ENCODE measurements around the gene MPIG6B. TPM values are rescaled to one million over a fixed set of nuclear protein-coding genes. Genes with fewer than 3 reads are reported as not detected.

MPIG6B gene
- total RNA-seq, 1 donor from 2014 or later: not detected

DNA sequence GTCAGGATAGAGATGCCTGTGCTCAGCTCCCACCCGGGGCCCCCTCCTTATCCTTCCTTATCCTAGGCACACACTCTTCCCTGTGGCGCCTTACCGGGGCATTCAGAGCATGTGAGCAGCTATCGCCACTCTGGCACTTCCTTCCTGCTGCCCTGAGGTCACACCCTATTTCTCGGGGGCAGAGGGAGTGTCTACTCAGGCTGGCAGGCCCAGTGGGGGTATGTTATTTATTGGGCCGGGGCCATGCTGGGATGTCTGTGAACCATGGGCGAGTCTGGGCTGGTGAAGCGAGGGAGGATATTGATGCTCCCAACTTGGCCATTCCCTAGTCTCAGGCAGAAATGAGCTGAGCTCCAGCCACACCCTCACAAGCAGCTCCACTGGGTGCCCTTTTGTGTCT lies 11.9 kb upstream of the MPIG6B start:
- Histone ChIP-seq H4K20me1 (ENCODE audit: low read depth) (no peaks in the 10 kb centered on the region), H3K27ac (no peak overlapping the region), H3K27me3 (no peaks in the 10 kb centered on the region), H3K9ac (no peak overlapping the region), H3K36me3 (no peaks in the 10 kb centered on the region), H3K9me3 (ENCODE audit: low read depth) (no peaks in the 10 kb centered on the region), H3K4me1 (peaks cover 25% of the 10 kb centered on the region), H2AFZ (replicated peaks) (no peak overlapping the region), H3K4me2 (no peak overlapping the region), H3F3A (ENCODE audit: low read depth) (peaks cover 21% of the 10 kb centered on the region), H3K4me3 (no peak overlapping the region), H3K79me2 (ENCODE audit: low read depth) (no peaks in the 10 kb centered on the region)
- H3K36me3 Mint-ChIP-seq: no peaks in the 10 kb centered on the region
- peaks cover 44% of the 10 kb centered on the region for H3K4me1 Mint-ChIP-seq
- no peak for DNase-seq (ENCODE audit: low spot score)
- no peaks in the 10 kb centered on the region for H3K9me3 Mint-ChIP-seq
- H3K27me3 Mint-ChIP-seq (ENCODE audit: insufficient read depth, low read depth): peaks cover 19% of the 10 kb centered on the region
- peak overlapping the region; percentile 75 for H3K4me3 Mint-ChIP-seq
- TF ChIP-seq, protein P1, sequence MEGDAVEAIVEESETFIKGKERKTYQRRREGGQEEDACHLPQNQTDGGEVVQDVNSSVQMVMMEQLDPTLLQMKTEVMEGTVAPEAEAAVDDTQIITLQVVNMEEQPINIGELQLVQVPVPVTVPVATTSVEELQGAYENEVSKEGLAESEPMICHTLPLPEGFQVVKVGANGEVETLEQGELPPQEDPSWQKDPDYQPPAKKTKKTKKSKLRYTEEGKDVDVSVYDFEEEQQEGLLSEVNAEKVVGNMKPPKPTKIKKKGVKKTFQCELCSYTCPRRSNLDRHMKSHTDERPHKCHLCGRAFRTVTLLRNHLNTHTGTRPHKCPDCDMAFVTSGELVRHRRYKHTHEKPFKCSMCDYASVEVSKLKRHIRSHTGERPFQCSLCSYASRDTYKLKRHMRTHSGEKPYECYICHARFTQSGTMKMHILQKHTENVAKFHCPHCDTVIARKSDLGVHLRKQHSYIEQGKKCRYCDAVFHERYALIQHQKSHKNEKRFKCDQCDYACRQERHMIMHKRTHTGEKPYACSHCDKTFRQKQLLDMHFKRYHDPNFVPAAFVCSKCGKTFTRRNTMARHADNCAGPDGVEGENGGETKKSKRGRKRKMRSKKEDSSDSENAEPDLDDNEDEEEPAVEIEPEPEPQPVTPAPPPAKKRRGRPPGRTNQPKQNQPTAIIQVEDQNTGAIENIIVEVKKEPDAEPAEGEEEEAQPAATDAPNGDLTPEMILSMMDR (IDR thresholded peaks at IDR 0.05): no peak
- no peak overlapping the region for H3K27ac Mint-ChIP-seq

DNA sequence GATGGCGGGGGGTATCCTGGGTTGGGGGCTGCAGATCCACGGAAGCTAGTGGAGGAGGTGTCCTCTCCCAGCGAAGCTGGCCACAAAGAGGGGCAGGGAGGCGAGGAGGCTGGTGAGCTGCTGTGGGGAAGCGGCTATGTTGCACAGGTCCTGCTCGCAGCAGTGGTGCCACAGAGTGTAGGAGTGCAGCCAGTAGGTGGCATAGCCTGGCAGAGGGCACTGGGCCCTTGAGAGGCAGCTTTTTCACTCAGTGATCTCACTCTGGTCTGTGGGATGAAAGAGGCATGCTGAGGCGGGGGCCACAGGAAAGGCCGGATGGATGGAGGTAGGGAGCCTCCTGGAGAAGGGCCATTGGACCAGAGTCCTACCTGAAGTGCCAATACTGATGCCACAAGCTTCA lies 10.9 kb upstream of the MPIG6B start:
- H3K4me1 Mint-ChIP-seq: peaks cover 46% of the 10 kb centered on the region
- no peaks in the 10 kb centered on the region for H4K20me1 ChIP-seq (ENCODE audit: low read depth)
- no peaks in the 10 kb centered on the region for H3K36me3 ChIP-seq
- H3K4me1 ChIP-seq: peaks cover 25% of the 10 kb centered on the region
- no peak overlapping the region for H3K4me3 ChIP-seq
- peak overlapping the region; percentile 75 for H3K4me3 Mint-ChIP-seq
- H3K9ac ChIP-seq: no peak overlapping the region
- H3K27ac ChIP-seq: no peak overlapping the region
- H3K27me3 ChIP-seq: no peaks in the 10 kb centered on the region
- TF ChIP-seq, protein P1 (IDR thresholded peaks at IDR 0.05): no peak
- no peaks in the 10 kb centered on the region for H3K36me3 Mint-ChIP-seq
- peaks cover 17% of the 10 kb centered on the region for H3K27me3 Mint-ChIP-seq (ENCODE audit: insufficient read depth, low read depth)
- no peaks in the 10 kb centered on the region for H3K9me3 Mint-ChIP-seq
- no peak overlapping the region for H2AFZ ChIP-seq (replicated peaks)
- DNase-seq (ENCODE audit: low spot score): no peak
- H3K27ac Mint-ChIP-seq: peak overlapping the region; percentile 84
- H3K9me3 ChIP-seq (ENCODE audit: low read depth): no peaks in the 10 kb centered on the region
- H3K79me2 ChIP-seq (ENCODE audit: low read depth): no peaks in the 10 kb centered on the region
- H3K4me2 ChIP-seq: no peak overlapping the region
- peaks cover 21% of the 10 kb centered on the region for H3F3A ChIP-seq (ENCODE audit: low read depth)

DNA sequence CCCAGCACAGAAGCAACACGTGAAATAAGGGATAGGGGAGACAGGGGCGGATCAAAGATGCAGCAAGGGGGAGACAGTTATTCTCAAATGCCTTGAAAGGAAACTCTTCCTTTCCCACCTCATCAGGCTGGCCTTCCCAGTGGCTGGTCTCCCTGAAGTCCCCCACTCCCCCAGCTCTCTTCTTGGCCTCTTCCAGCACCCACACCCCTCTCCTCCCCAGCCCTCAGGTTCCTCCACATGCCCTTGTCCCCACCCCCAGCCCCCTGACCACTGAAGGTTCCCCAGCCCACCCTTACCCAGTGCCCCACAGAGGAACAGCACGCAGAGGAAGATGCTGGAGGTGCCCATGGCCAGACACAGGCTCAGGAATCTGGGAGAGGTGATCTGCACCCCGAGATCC lies 9.7 kb upstream of the MPIG6B start:
- DNase-seq (ENCODE audit: low spot score): no peak
- Histone ChIP-seq H2AFZ (replicated peaks) (peak overlapping the region; percentile 75), H3K4me2 (peak overlapping the region; percentile 64), H3K27ac (no peak overlapping the region), H3K4me3 (no peak overlapping the region), H3K4me1 (peaks cover 25% of the 10 kb centered on the region), H3F3A (ENCODE audit: low read depth) (peaks cover 21% of the 10 kb centered on the region), H4K20me1 (ENCODE audit: low read depth) (no peaks in the 10 kb centered on the region), H3K27me3 (no peaks in the 10 kb centered on the region), H3K9ac (no peak overlapping the region), H3K79me2 (ENCODE audit: low read depth) (no peaks in the 10 kb centered on the region), H3K36me3 (no peaks in the 10 kb centered on the region), H3K9me3 (ENCODE audit: low read depth) (no peaks in the 10 kb centered on the region)
- H3K36me3 Mint-ChIP-seq: no peaks in the 10 kb centered on the region
- no peaks in the 10 kb centered on the region for H3K9me3 Mint-ChIP-seq
- H3K27me3 Mint-ChIP-seq (ENCODE audit: insufficient read depth, low read depth): peaks cover 19% of the 10 kb centered on the region
- H3K4me3 Mint-ChIP-seq: peak overlapping the region; percentile 16
- TF ChIP-seq EZH2phosphoT487 (IDR thresholded peaks at IDR 0.05) (no peak), EZH2 (IDR thresholded peaks at IDR 0.05) (no peak)
- TF ChIP-seq, protein P1 (IDR thresholded peaks at IDR 0.05): no peak
- H3K4me1 Mint-ChIP-seq: peaks cover 49% of the 10 kb centered on the region
- H3K27ac Mint-ChIP-seq: peak overlapping the region; percentile 97

All from neural progenitor cell (in vitro differentiated cells).